Measurements from ENCODE around the gene CCDC34. TPM values are rescaled to one million over a fixed set of nuclear protein-coding genes. Genes with fewer than 3 reads are reported as not detected.

Gene CCDC34
- total and polyA plus RNA-seq, 2 of the 4 experiments (the other 2 are of a cell fraction): 2.5 to 4.5 TPM

DNA sequence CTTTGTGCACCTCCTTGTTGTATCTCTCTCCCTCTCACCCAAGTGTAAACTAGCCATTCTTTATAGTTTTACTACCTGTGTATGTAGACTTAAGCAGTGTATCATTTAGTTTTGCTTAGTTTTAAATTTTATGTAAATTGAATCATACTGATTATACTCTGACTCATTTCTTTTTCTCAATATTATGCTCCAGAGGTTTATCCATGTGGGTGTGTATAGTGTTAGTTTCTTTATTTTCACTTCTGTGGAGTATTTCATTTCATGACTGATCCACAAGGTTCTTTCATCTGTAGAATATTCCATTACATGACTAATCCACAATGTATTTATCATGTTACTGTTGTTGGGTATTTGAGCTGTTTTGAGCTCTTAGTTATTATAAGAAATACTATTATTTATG is 62.0 kb downstream of the CCDC34 start:
- no peak overlapping the region for H3K14ac ChIP-seq (replicated peaks; ENCODE audit: low read depth, low read length)
- no TSS peak for BruUV-seq (replicated peaks)
- H2BK120ac ChIP-seq (ENCODE audit: low read depth, low read length): no peak overlapping the region
- no peak overlapping the region for H2BK15ac ChIP-seq (ENCODE audit: low read depth, low read length)
- H4K91ac ChIP-seq (ENCODE audit: insufficient read depth, low read depth, low read length): no peak overlapping the region
- H3K9me3 ChIP-seq (ENCODE audit: control insufficient read depth, insufficient read depth, low read length): peaks cover 4% of the 10 kb centered on the region; the same call in 1 of the 2 replicates
- DNase-seq (no peak), ATAC-seq (ENCODE audit: low read depth) (peak; percentile 81)
- in situ Hi-C loops (cut with MboI; ENCODE audit: low sequenced_read_pairs): no loop called here
- no peak overlapping the region for H3K18ac ChIP-seq (ENCODE audit: low read depth, low read length)
- no peak overlapping the region for H3K56ac ChIP-seq (ENCODE audit: extremely low read depth, insufficient read depth, low read length)
- no peak overlapping the region for H3K4ac ChIP-seq (ENCODE audit: low read depth, low read length)
- TF ChIP-seq CEBPB (IDR thresholded peaks at IDR 0.05; ENCODE audit: low read depth, low read length) (no peak), CHD1 (IDR thresholded peaks at IDR 0.05; ENCODE audit: low read depth, low read length) (no peak), RAD21 (IDR thresholded peaks at IDR 0.05; ENCODE audit: low read length) (no peak), RCOR1 (IDR thresholded peaks at IDR 0.05; ENCODE audit: insufficient replicate concordance, low read length) (no peak), USF2 (IDR thresholded peaks at IDR 0.05; ENCODE audit: low read depth, low read length) (no peak), MAFK (IDR thresholded peaks at IDR 0.05; ENCODE audit: low read depth, low read length) (no peak), MXI1 (IDR thresholded peaks at IDR 0.05; ENCODE audit: borderline replicate concordance, low read depth, low read length) (no peak), NFE2L2 (IDR thresholded peaks at IDR 0.05; ENCODE audit: low read depth, low read length) (no peak), SMC3 (IDR thresholded peaks at IDR 0.05; ENCODE audit: low read depth, low read length) (no peak), FOS (IDR thresholded peaks at IDR 0.05; ENCODE audit: low read depth, low read length) (no peak), POLR2A (IDR thresholded peaks at IDR 0.05; ENCODE audit: low read depth, low read length) (no peak), RFX5 (IDR thresholded peaks at IDR 0.05; ENCODE audit: low read depth, low read length) (no peak), ELK1 (IDR thresholded peaks at IDR 0.05; ENCODE audit: borderline replicate concordance, low read depth, low read length) (no peak), BHLHE40 (IDR thresholded peaks at IDR 0.05; ENCODE audit: low read depth, low read length) (no peak), MAZ (IDR thresholded peaks at IDR 0.05; ENCODE audit: borderline replicate concordance, low read depth, low read length) (no peak)
- TF ChIP-seq, protein P1, sequence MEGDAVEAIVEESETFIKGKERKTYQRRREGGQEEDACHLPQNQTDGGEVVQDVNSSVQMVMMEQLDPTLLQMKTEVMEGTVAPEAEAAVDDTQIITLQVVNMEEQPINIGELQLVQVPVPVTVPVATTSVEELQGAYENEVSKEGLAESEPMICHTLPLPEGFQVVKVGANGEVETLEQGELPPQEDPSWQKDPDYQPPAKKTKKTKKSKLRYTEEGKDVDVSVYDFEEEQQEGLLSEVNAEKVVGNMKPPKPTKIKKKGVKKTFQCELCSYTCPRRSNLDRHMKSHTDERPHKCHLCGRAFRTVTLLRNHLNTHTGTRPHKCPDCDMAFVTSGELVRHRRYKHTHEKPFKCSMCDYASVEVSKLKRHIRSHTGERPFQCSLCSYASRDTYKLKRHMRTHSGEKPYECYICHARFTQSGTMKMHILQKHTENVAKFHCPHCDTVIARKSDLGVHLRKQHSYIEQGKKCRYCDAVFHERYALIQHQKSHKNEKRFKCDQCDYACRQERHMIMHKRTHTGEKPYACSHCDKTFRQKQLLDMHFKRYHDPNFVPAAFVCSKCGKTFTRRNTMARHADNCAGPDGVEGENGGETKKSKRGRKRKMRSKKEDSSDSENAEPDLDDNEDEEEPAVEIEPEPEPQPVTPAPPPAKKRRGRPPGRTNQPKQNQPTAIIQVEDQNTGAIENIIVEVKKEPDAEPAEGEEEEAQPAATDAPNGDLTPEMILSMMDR (conservative IDR thresholded peaks at IDR 0.05; ENCODE audit: low read depth, low read length): no peak
- H3K23ac ChIP-seq (ENCODE audit: low read depth, low read length): no peak overlapping the region
- no peak overlapping the region for H4K5ac ChIP-seq (ENCODE audit: low read depth, low read length)
- no peak overlapping the region for H3K4me3 ChIP-seq (ENCODE audit: insufficient read depth, low read depth, low read length)
- POLR2A ChIA-PET (ENCODE audit: unreplicated experiment): no interaction called here
- dilution Hi-C loops (cut with HindIII; ENCODE audit: low sequenced_read_pairs, unreplicated experiment): no loop called here
- no peak overlapping the region for H2BK20ac ChIP-seq (ENCODE audit: low read depth, low read length)
- H2AK5ac ChIP-seq (ENCODE audit: low read depth, low read length): no peak overlapping the region
- intact Hi-C loops (cut with micrococcal nuclease): no loop called here
- H3K9me1 ChIP-seq (ENCODE audit: insufficient read depth, low read length): no peaks in the 10 kb centered on the region
- H4K8ac ChIP-seq (ENCODE audit: low read depth in 2 of 2, low read length in 2 of 2): no peak overlapping the region
- H3K27ac ChIP-seq (ENCODE audit: insufficient read depth, low read length): no peak overlapping the region
- CTCF ChIA-PET: no interaction called here
- H3K9ac ChIP-seq (ENCODE audit: low read depth, low read length): no peak overlapping the region
- H3K36me3 ChIP-seq (ENCODE audit: control insufficient read depth, insufficient read depth, low read length): no peaks in the 10 kb centered on the region
- H2AK9ac ChIP-seq (replicated peaks; ENCODE audit: low read depth, low read length, poor library complexity): no peak overlapping the region
- H4K20me1 ChIP-seq (ENCODE audit: insufficient read depth, low read length): no peaks in the 10 kb centered on the region
- H3K27me3 ChIP-seq (ENCODE audit: control insufficient read depth, insufficient read depth, low read length): no peaks in the 10 kb centered on the region
- H2AFZ ChIP-seq (replicated peaks; ENCODE audit: low read length, poor library complexity): no peak overlapping the region
- H3K79me1 ChIP-seq (ENCODE audit: low read depth in 1 of 2, low read length in 2 of 2): no peaks in the 10 kb centered on the region
- no peak overlapping the region for H3K4me2 ChIP-seq (ENCODE audit: low read depth, low read length)
- no peak overlapping the region for H2BK5ac ChIP-seq (ENCODE audit: low read depth, low read length, poor library complexity, severe bottlenecking)
- H3K4me1 ChIP-seq (ENCODE audit: control insufficient read depth, insufficient read depth, low read length): no peaks in the 10 kb centered on the region

All from IMR-90 (cell line).